ENCODE data around the gene NME8. TPM values are rescaled to one million over a fixed set of nuclear protein-coding genes. Genes with fewer than 3 reads are reported as not detected.

The NME8 gene
- total RNA-seq, 2 donors from 2014 or later: 2.3 to 9.2 TPM

DNA sequence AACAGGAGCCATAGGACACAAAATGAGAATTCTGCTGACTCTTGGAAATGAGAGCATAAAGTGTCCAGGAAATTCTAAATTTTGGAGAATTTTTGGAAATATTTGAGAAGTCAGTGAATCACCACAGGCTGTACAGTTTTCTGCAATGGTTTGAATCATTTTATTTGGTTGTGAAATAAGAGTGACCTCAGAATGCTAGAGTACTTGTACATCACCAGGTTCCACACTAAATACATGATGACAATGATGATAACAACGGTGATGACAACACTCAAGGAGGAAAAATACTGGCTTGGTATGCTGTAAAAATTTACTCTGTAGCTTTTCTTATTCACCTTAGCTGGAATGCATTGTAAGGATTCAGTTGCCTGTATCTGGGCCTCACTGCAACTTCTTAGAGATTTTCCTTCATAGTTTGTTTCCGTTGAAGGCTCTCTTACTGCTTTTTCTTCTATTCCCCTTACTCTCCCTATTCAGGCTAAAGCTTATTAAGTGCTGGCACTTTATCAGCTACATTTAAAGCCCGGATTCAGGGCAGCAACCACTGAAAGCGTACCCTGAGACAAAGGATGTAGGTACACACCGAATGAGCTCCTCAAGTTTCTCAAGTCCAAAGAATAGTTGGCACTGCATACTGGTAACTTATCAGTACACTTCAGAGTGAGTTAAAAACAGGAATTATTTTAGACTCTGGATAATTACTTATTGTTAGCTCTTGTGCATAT lies 30.2 kb upstream of the NME8 start:
- H3K9me3 Mint-ChIP-seq: no peaks in the 10 kb centered on the region
- 92 to 97% methylated on average over 4 to 5 of the region's 5 CpGs for WGBS, 2 experiments (ENCODE audit: insufficient coverage in 1 of 2, insufficient read length in 1 of 2)

DNA sequence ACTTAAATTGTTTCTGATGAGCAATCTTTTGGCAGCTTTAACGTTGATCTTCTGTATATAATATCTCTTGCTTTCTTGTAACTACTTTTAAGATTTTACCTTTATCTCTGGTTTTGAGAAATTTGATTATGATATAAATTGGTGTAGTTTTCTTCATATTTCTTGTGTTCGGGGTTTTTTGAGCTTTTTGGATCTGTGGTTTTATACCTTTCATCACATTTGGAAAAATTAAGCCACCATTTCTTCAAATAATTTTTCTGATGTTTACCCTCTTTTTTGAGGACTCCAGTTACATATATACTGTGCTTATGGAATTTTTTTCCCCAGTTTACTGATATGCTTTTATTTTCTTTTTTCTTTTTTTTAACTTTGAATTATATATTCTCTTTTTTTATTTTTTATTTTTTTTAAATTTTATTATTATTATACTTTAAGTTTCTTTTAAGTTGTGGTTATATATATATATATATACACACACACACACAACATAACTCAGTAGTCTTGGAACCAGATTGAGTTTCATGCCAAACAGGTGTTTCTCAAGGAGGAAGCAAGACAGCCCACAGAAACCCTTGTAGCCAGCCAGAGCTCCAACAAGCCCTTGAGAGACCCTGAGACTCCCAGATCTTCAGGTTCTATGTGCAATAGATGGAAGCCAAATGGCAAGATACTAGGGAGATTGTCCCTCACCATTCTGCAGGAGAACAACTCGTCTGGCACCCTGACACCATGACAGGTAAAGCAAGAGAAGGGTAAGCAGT lies 27.5 kb upstream of the NME8 start:
- Mint-ChIP-seq H3K27ac (no peak overlapping the region), H3K36me3 (ENCODE audit: low read depth) (no peaks in the 10 kb centered on the region), H3K27me3 (ENCODE audit: insufficient read depth) (no peaks in the 10 kb centered on the region), H3K9me3 (no peaks in the 10 kb centered on the region), H3K4me3 (no peak overlapping the region), H3K4me1 (peaks cover 2% of the 10 kb centered on the region)
- no peak for DNase-seq
- TF ChIP-seq, protein P1, sequence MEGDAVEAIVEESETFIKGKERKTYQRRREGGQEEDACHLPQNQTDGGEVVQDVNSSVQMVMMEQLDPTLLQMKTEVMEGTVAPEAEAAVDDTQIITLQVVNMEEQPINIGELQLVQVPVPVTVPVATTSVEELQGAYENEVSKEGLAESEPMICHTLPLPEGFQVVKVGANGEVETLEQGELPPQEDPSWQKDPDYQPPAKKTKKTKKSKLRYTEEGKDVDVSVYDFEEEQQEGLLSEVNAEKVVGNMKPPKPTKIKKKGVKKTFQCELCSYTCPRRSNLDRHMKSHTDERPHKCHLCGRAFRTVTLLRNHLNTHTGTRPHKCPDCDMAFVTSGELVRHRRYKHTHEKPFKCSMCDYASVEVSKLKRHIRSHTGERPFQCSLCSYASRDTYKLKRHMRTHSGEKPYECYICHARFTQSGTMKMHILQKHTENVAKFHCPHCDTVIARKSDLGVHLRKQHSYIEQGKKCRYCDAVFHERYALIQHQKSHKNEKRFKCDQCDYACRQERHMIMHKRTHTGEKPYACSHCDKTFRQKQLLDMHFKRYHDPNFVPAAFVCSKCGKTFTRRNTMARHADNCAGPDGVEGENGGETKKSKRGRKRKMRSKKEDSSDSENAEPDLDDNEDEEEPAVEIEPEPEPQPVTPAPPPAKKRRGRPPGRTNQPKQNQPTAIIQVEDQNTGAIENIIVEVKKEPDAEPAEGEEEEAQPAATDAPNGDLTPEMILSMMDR (conservative IDR thresholded peaks at IDR 0.05): no peak
- no peak overlapping the region for H3K9ac ChIP-seq (ENCODE audit: extremely low read depth, low read length, poor library complexity, severe bottlenecking)
- H3K27ac ChIP-seq (ENCODE audit: low read depth, low read length): no peak overlapping the region
- no peak overlapping the region for H3K4me3 ChIP-seq (ENCODE audit: low read length)
- H3K9me3 ChIP-seq (ENCODE audit: control insufficient read depth, low read length): peaks cover 4% of the 10 kb centered on the region
- H3K36me3 ChIP-seq (ENCODE audit: control insufficient read depth, insufficient read depth, low read length): no peaks in the 10 kb centered on the region
- 88% methylated on average over 3 of the region's 3 CpGs; no CpG with 5 or more reads in 1 of the 2 experiments for WGBS, 2 experiments (ENCODE audit: insufficient coverage in 1 of 2, insufficient read length in 1 of 2)
- H3K27me3 ChIP-seq (ENCODE audit: control insufficient read depth, insufficient read depth, low read length, poor library complexity, severe bottlenecking): no peaks in the 10 kb centered on the region
- H3K4me1 ChIP-seq (ENCODE audit: control insufficient read depth, insufficient read depth, low read length): no peaks in the 10 kb centered on the region

More for the DNA sequence above, 30.2 kb upstream of the NME8 start:
- Mint-ChIP-seq H3K27ac (no peak overlapping the region), H3K27me3 (ENCODE audit: insufficient read depth) (no peaks in the 10 kb centered on the region), H3K4me1 (peaks cover 4% of the 10 kb centered on the region), H3K36me3 (ENCODE audit: low read depth) (no peaks in the 10 kb centered on the region), H3K4me3 (no peak overlapping the region)
- no peaks in the 10 kb centered on the region for H3K27me3 ChIP-seq (ENCODE audit: control insufficient read depth, insufficient read depth, low read length, poor library complexity, severe bottlenecking)
- DNase-seq: no peak
- no peaks in the 10 kb centered on the region for H3K36me3 ChIP-seq (ENCODE audit: control insufficient read depth, insufficient read depth, low read length)
- peaks cover 4% of the 10 kb centered on the region for H3K9me3 ChIP-seq (ENCODE audit: control insufficient read depth, low read length)
- no peak overlapping the region for H3K9ac ChIP-seq (ENCODE audit: extremely low read depth, low read length, poor library complexity, severe bottlenecking)
- no peak overlapping the region for H3K4me3 ChIP-seq (ENCODE audit: low read length)
- H3K27ac ChIP-seq (ENCODE audit: low read depth, low read length): no peak overlapping the region
- TF ChIP-seq, protein P1 (conservative IDR thresholded peaks at IDR 0.05): no peak
- H3K4me1 ChIP-seq (ENCODE audit: control insufficient read depth, insufficient read depth, low read length): no peaks in the 10 kb centered on the region

DNA sequence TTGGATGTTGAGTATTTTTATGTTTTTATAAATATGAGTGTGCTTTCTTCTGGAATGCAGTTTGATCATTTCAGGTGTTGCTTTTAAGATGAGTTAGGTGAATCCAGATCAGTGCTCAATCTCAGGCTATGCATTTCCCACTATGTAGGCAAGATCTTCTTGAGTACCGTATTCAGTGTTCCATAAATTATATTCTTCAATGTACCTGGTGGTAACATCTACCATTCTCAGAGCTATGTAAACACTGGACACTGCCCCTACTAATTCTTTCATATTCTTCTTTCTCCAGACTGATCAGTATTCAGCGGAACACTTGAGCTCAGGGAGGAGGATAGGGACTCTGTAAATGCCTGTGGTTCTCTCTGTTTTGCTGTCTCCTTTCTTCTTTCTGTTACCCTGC lies 25.5 kb upstream of the NME8 start:
- Histone ChIP-seq H3K27me3 (ENCODE audit: control insufficient read depth, insufficient read depth, low read length, poor library complexity, severe bottlenecking) (no peaks in the 10 kb centered on the region), H3K4me3 (ENCODE audit: low read length) (no peak overlapping the region), H3K4me1 (ENCODE audit: control insufficient read depth, insufficient read depth, low read length) (no peaks in the 10 kb centered on the region), H3K36me3 (ENCODE audit: control insufficient read depth, insufficient read depth, low read length) (no peaks in the 10 kb centered on the region), H3K9me3 (ENCODE audit: control insufficient read depth, low read length) (peaks cover 4% of the 10 kb centered on the region), H3K27ac (ENCODE audit: low read depth, low read length) (no peak overlapping the region), H3K9ac (ENCODE audit: extremely low read depth, low read length, poor library complexity, severe bottlenecking) (no peak overlapping the region)
- Mint-ChIP-seq H3K9me3 (no peaks in the 10 kb centered on the region), H3K27me3 (ENCODE audit: insufficient read depth) (no peaks in the 10 kb centered on the region), H3K36me3 (ENCODE audit: low read depth) (no peaks in the 10 kb centered on the region), H3K4me1 (no peaks in the 10 kb centered on the region), H3K4me3 (no peak overlapping the region), H3K27ac (no peak overlapping the region)
- whole genome bisulfite sequencing, 2 experiments (ENCODE audit: insufficient coverage in 1 of 2, insufficient read length in 1 of 2): 90 to 100% methylated on average over 2 of the region's 2 CpGs
- TF ChIP-seq, protein P1 (conservative IDR thresholded peaks at IDR 0.05): no peak
- no peak for DNase-seq

Measured in endodermal cell (in vitro differentiated cells).